ENCODE data around the gene CAMKK2.

The CAMKK2 gene

DNA sequence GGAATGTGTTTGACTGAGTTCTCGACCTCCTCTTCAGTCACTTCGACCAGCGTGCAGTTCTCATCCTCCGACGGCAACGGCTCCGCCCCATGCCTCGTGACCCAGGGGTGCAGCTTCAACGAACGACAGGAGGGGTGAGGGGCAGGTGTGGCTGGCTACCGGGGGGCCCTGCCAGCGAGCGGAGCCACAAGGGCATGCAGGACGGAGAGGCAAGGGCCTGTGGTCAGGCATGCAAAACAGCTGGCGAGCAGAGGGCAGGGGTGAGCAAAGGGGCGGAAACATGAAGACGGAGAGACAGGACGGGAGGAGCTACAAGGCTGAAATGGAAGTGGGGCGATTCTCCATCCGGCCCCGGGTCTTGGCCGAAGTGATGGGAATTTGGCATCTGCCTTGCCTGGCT lies 47.9 kb downstream of the CAMKK2 start:
- Histone ChIP-seq H3K4me3 (ENCODE audit: low read depth, low read length) (no peak overlapping the region), H3K9me3 (ENCODE audit: control insufficient read depth, insufficient read depth, low read depth, low read length) (no peaks in the 10 kb centered on the region), H3K36me3 (ENCODE audit: control insufficient read depth in 2 of 2, insufficient read depth in 1 of 2, low read length in 2 of 2) (peaks cover 9 to 81% of the 10 kb centered on the region in 2 experiments), H3K4me1 (ENCODE audit: control insufficient read depth, insufficient read depth, low read length) (no peaks in the 10 kb centered on the region), H3K27ac (ENCODE audit: extremely low read depth, low read depth, low read length) (no peak overlapping the region)
- ChIA-PET CTCF (interaction anchor here (0.9 to 1.8 kb wide), 3 partner anchors 10 to 187 kb away, joined by 3 to 4 read pairs (median 3); no protein-coding TSS in a partner anchor), POLR2A (no interaction called here)
- no peak for TF ChIP-seq ZBTB21 (tag by site-specific recombination; IDR thresholded peaks at IDR 0.05)
- TF ChIP-seq, protein P1, sequence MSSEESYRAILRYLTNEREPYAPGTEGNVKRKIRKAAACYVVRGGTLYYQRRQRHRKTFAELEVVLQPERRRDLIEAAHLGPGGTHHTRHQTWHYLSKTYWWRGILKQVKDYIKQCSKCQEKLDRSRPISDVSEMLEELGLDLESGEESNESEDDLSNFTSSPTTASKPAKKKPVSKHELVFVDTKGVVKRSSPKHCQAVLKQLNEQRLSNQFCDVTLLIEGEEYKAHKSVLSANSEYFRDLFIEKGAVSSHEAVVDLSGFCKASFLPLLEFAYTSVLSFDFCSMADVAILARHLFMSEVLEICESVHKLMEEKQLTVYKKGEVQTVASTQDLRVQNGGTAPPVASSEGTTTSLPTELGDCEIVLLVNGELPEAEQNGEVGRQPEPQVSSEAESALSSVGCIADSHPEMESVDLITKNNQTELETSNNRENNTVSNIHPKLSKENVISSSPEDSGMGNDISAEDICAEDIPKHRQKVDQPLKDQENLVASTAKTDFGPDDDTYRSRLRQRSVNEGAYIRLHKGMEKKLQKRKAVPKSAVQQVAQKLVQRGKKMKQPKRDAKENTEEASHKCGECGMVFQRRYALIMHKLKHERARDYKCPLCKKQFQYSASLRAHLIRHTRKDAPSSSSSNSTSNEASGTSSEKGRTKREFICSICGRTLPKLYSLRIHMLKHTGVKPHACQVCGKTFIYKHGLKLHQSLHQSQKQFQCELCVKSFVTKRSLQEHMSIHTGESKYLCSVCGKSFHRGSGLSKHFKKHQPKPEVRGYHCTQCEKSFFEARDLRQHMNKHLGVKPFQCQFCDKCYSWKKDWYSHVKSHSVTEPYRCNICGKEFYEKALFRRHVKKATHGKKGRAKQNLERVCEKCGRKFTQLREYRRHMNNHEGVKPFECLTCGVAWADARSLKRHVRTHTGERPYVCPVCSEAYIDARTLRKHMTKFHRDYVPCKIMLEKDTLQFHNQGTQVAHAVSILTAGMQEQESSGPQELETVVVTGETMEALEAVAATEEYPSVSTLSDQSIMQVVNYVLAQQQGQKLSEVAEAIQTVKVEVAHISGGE (tag by site-specific recombination; conservative IDR thresholded peaks at IDR 0.05; ENCODE audit: low read depth), result no peak
- no peak for TF ChIP-seq ZNF266 (tag by site-specific recombination; IDR thresholded peaks at IDR 0.05; ENCODE audit: low read depth)
- no peak for TF ChIP-seq ZNF174 (tag by site-specific recombination; IDR thresholded peaks at IDR 0.05)
- TF ChIP-seq ZNF335 (tag by site-specific recombination; conservative IDR thresholded peaks at IDR 0.05), result no peak
- TF ChIP-seq, protein P2, sequence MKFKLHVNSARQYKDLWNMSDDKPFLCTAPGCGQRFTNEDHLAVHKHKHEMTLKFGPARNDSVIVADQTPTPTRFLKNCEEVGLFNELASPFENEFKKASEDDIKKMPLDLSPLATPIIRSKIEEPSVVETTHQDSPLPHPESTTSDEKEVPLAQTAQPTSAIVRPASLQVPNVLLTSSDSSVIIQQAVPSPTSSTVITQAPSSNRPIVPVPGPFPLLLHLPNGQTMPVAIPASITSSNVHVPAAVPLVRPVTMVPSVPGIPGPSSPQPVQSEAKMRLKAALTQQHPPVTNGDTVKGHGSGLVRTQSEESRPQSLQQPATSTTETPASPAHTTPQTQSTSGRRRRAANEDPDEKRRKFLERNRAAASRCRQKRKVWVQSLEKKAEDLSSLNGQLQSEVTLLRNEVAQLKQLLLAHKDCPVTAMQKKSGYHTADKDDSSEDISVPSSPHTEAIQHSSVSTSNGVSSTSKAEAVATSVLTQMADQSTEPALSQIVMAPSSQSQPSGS (tag by site-specific recombination; IDR thresholded peaks at IDR 0.05; ENCODE audit: low read depth), result no peak
- no peak for TF ChIP-seq TRIM28 (IDR thresholded peaks at IDR 0.05; ENCODE audit: borderline replicate concordance, low read length)
- no peak for TF ChIP-seq ZNF830 (tag by site-specific recombination; IDR thresholded peaks at IDR 0.05; ENCODE audit: low read depth)
- no peak for TF ChIP-seq ZNF639 (tag by site-specific recombination; IDR thresholded peaks at IDR 0.05)
- no peak for TF ChIP-seq TSHZ1 (tag by site-specific recombination; IDR thresholded peaks at IDR 0.05; ENCODE audit: borderline replicate concordance)
- no peak for TF ChIP-seq ZNF626 (tag by site-specific recombination; IDR thresholded peaks at IDR 0.05)
- TF ChIP-seq ZNF169 (tag by site-specific recombination; IDR thresholded peaks at IDR 0.05), result no peak
- TF ChIP-seq ZNF24 (tag by site-specific recombination; IDR thresholded peaks at IDR 0.05), result no peak
- no peak for TF ChIP-seq ZNF433 (tag by site-specific recombination; IDR thresholded peaks at IDR 0.05; ENCODE audit: low read depth)
- no peak for TF ChIP-seq IKZF3 (tag by site-specific recombination; IDR thresholded peaks at IDR 0.05)
- TF ChIP-seq ZNF37A (tag by site-specific recombination; IDR thresholded peaks at IDR 0.05), result no peak
- no peak for TF ChIP-seq SP3 (tag by site-specific recombination; IDR thresholded peaks at IDR 0.05)
- TF ChIP-seq ZNF138 (tag by site-specific recombination; IDR thresholded peaks at IDR 0.05; ENCODE audit: borderline replicate concordance), result no peak
- TF ChIP-seq ZNF558 (tag by site-specific recombination; IDR thresholded peaks at IDR 0.05), result no peak
- no peak for TF ChIP-seq ZNF585B (tag by site-specific recombination; IDR thresholded peaks at IDR 0.05)
